K562 (cell line): Measurements from ENCODE around the gene MPST. TPM values are rescaled to one million over a fixed set of nuclear protein-coding genes. Genes with fewer than 3 reads are reported as not detected.

ENCODE experiments used
- ATAC-seq: fragments of 200-7000 bp; cut with Tn5 transposase; 3 replicates; pipeline ENCODE4 v1.9.1; 2020; ENCODE audit warnings: moderate library complexity
- BruUV-seq: library from RNA; stranded (reverse); fragments of 400-500 nt; replicated peaks from 2 replicates; lab custom pipeline; 2021; lab: Mats Ljungman, UMichigan
- CTCF ChIA-PET: fragments of 300-600 bp; formaldehyde crosslinking; extraction: SDS; loops from one replicate; lab custom pipeline; 2021; ENCODE audit warnings: low intra/inter-chr PET ratio; lab: Yijun Ruan, JAX
- POLR2A ChIA-PET: fragments of 300-600, 350-650 bp; sonication (Branson Sonifier 250); formaldehyde crosslinking; extraction: SDS; loops from one replicate; lab custom pipeline; 2021; ENCODE audit warnings: antibody characterized with exemption, inconsistent platforms; lab: Yijun Ruan, JAX
- DNase-seq, 4 experiments: peaks; one replicate each; pipeline versions ENCODE4 v3.0.0 to v3.0.0-alpha.2; 2011 to 2018; ENCODE audit warnings: low spot score in 3 of 4, mixed read lengths in 3 of 4; ENCODE audit errors: extremely low read depth in 1 of 4
- FAIRE-seq: peaks from 2 replicates; lab custom pipeline; 2011; peaks lifted over from hg19 to GRCh38; lab: Jason Lieb, UNC
- H2AFZ ChIP-seq: 2 replicates; pipeline ENCODE4 v1.6.0; 2011; ENCODE audit warnings: low read depth, low read length, control low read depth, inconsistent platforms
- H3K27ac ChIP-seq: fragments of 200-600 bp; 3 replicates; pipeline ENCODE4 v1.8.0; 2011; ENCODE audit warnings: low read depth, mild to moderate bottlenecking, control low read depth, inconsistent platforms, low read length, moderate library complexity, mixed read lengths; ENCODE audit errors: extremely low read depth
- H3K27me3 ChIP-seq, 2 experiments: fragments of 300-600 bp in 1 of 2; 2 replicates in 1 of 2; 3 replicates in 1 of 2; pipeline versions ENCODE4 v1.6.0 to v1.8.0; 2011; ENCODE audit warnings: inconsistent platforms in 2 of 2, low read length in 2 of 2, mild to moderate bottlenecking in 1 of 2, mixed read lengths in 1 of 2, moderate library complexity in 1 of 2; ENCODE audit not compliant: control insufficient read depth in 2 of 2, insufficient read depth in 2 of 2
- H3K36me3 ChIP-seq: fragments of 300-600 bp; 3 replicates; pipeline ENCODE4 v1.8.0; 2011; ENCODE audit warnings: mild to moderate bottlenecking, low read length, inconsistent platforms; ENCODE audit not compliant: control insufficient read depth, insufficient read depth
- H3K4me1 ChIP-seq, 2 experiments: fragments of 200-600 bp in 1 of 2; replicated peaks in 1 of 2; 2 replicates in 1 of 2; 3 replicates in 1 of 2; pipeline versions ENCODE4 v1.5.1 to v1.8.0; 2011; ENCODE audit warnings: inconsistent platforms in 2 of 2, low read length in 2 of 2, mild to moderate bottlenecking in 1 of 2, mixed read lengths in 1 of 2, moderate library complexity in 1 of 2; ENCODE audit not compliant: control insufficient read depth in 2 of 2, insufficient read depth in 2 of 2
- H3K4me2 ChIP-seq: 2 replicates; pipeline ENCODE4 v1.6.1; 2011; ENCODE audit warnings: low read length, control low read depth, inconsistent platforms, mixed read lengths; ENCODE audit not compliant: insufficient read depth
- H3K4me3 ChIP-seq: fragments of 200-600 bp; sonication (generic), shearing (Covaris generic); 2 replicates; pipeline ENCODE4 v1.5.1; 2016; ENCODE audit warnings: control low read depth, inconsistent platforms
- H3K79me2 ChIP-seq: fragments of 200-600 bp; 3 replicates; pipeline ENCODE4 v1.8.0; 2011; ENCODE audit warnings: low read length, inconsistent platforms; ENCODE audit not compliant: control insufficient read depth, insufficient read depth
- H3K9ac ChIP-seq, 2 experiments: 2 replicates each; pipeline versions ENCODE4 v1.6.0 to v1.6.1; 2011; ENCODE audit warnings: low read depth in 2 of 2, low read length in 2 of 2, control low read depth in 1 of 2, inconsistent platforms in 1 of 2, mild to moderate bottlenecking in 1 of 2, mixed read lengths in 1 of 2; ENCODE audit not compliant: insufficient read depth in 1 of 2
- H3K9me1 ChIP-seq: one replicate; pipeline ENCODE4 v1.6.0; 2011; ENCODE audit warnings: inconsistent platforms, mild to moderate bottlenecking, low read length, moderate library complexity; ENCODE audit not compliant: control insufficient read depth, insufficient read depth
- H3K9me3 ChIP-seq: replicated peaks from 2 replicates; pipeline ENCODE4 v1.5.1; 2011; ENCODE audit warnings: low read depth, low read length, inconsistent platforms; ENCODE audit not compliant: control insufficient read depth, insufficient read depth
- H4K20me1 ChIP-seq: replicated peaks from 2 replicates; pipeline ENCODE4 v1.6.1; 2011; ENCODE audit warnings: low read length, inconsistent platforms, mixed read lengths; ENCODE audit not compliant: control insufficient read depth, insufficient read depth
- GATAD2B ChIP-seq: fragments of 450-650 bp; IDR thresholded peaks from 2 replicates; pipeline ENCODE4 v1.6.1; 2017; ENCODE audit warnings: mild to moderate bottlenecking, borderline replicate concordance
- MLLT1 ChIP-seq, 2 experiments: fragments of 450-650 bp; IDR thresholded peaks; 2 replicates each; pipeline ENCODE4 v1.6.1; 2016
- TARDBP ChIP-seq: fragments of 450-650 bp; IDR thresholded peaks from 2 replicates; pipeline ENCODE4 v1.6.1; 2016
- TBP ChIP-seq: optimal IDR thresholded peaks from 2 replicates; pipeline ENCODE3; 2011; ENCODE audit warnings: low read depth, low read length, improper control_type of control experiment
- TRIM25 ChIP-seq: fragments of 450-650 bp; IDR thresholded peaks from 2 replicates; pipeline ENCODE4 v1.7.0; 2016; ENCODE audit warnings: borderline replicate concordance
- ZBTB9 ChIP-seq: fragments of 450-650 bp; formaldehyde crosslinking; IDR thresholded peaks from 2 replicates; pipeline ENCODE4 v1.4.0; 2020; ENCODE audit warnings: mild to moderate bottlenecking, moderate library complexity
- ZKSCAN3 ChIP-seq: fragments of 250-450 bp; sonication (Bioruptor Pico); IDR thresholded peaks from 2 replicates; pipeline ENCODE4 v1.4.0; 2020
- ZNF639 ChIP-seq, 2 experiments: fragments of 200-800 bp in 1 of 2; sonication (Bioruptor generic) in 1 of 2; sonication (generic) in 1 of 2; formaldehyde crosslinking in 1 of 2; IDR thresholded peaks in 1 of 2; conservative IDR thresholded peaks in 1 of 2; 2 replicates each; pipeline versions ENCODE4 v1.5.0 to v1.6.1; 2016 to 2020; ENCODE audit warnings: missing compliant biosample characterization in 1 of 2, missing genetic modification characterization in 1 of 2, missing genetic modification reagents in 1 of 2
- ZNF717 ChIP-seq: fragments of 250-450 bp; sonication (Bioruptor Pico); IDR thresholded peaks from 2 replicates; pipeline ENCODE4 v1.5.0; 2021
- WGBS: fragments of 100-300 bp; shearing (Covaris generic); methylation state at CpG from one replicate; pipeline ENCODE4 v1.1.6; 2016; ENCODE audit warnings: low coverage, mixed read lengths; ENCODE audit not compliant: insufficient coverage; ENCODE audit errors: missing lambda C conversion rate; 5-methylcytosine and 5-hydroxymethylcytosine counted together
- in situ Hi-C: fragments of 300-500 bp; cut with MboI; formaldehyde crosslinking; loops from 4 replicates; pipeline ENCODE4 v1.15.0; 2018; ENCODE audit warnings: inconsistent platforms, mixed read lengths
- intact Hi-C: fragments of 100-400 bp; cut with micrococcal nuclease; formaldehyde crosslinking; loops from 2 replicates; pipeline ENCODE4 v1.14.2; 2022
- polyA plus RNA-seq, 8 experiments: library from polyadenylated mRNA; depleted of rRNA in 4 of 8; stranded (reverse) in 5 of 8; unstranded in 3 of 8; fragments of >200 nt; fragmentation: Nextera tagmentation in 2 of 8; fragmentation: Illumina TruSeq in 1 of 8; extraction: Ambion mirVana in 2 of 8; extraction: Trizol in 1 of 8; gene quantifications; 2 replicates each; pipeline versions ENCODE4 v1.2.1 to v1.2.3, GENCODE V29; 2011 to 2014; ENCODE audit warnings: inconsistent platforms in 1 of 8, missing spikeins in 1 of 8
- total RNA-seq, 7 experiments: library from RNA; depleted of rRNA in 6 of 7; stranded (reverse); fragments of >200 nt in 6 of 7; fragmentation: Illumina TruSeq in 2 of 7; extraction: Trizol in 2 of 7; gene quantifications; 2 replicates each; pipeline versions ENCODE4 v1.2.1 to v1.2.3, GENCODE V29; 2011 to 2021; ENCODE audit warnings: low replicate concordance in 1 of 7

The MPST gene
- total and polyA plus RNA-seq, 9 of the 15 experiments (the other 6 are each of a cell fraction or from before 2014, with no cell fraction given) = 0.65 to 104 (median 24.3) TPM

- Histone ChIP-seq H3K9me3 (no peaks in the 10 kb centered on the region), H3K9me1 (no peaks in the 10 kb centered on the region), H2AFZ (no peak overlapping the region), H3K9ac (no peak overlapping the region), H3K36me3 (no peaks in the 10 kb centered on the region), H3K27ac (no peak overlapping the region), H3K4me3 (no peak overlapping the region), H3K79me2 (no peaks in the 10 kb centered on the region), H4K20me1 (no peaks in the 10 kb centered on the region), H3K4me2 (no peak overlapping the region), H3K27me3 (peaks cover 0 to 3% of the 10 kb centered on the region in 2 experiments; a peak in 1 of 5 replicates), H3K4me1 (peaks cover 0 to 15% of the 10 kb centered on the region in 2 experiments; a peak in 2 of 5 replicates)
- no TSS peak for BruUV-seq
- no peak for DNase-seq
- ATAC-seq = no peak
- intact Hi-C loops (loop anchor here (10.0 kb wide), 2 partner anchors 172 to 262 kb away; no protein-coding TSS in a partner anchor), in situ Hi-C loops (no loop called here)
- WGBS = 13% methylated on average over 7 of the region's 7 CpGs
- no peak for FAIRE-seq
- POLR2A ChIA-PET = no interaction called here
- TF ChIP-seq TARDBP (no peak), TBP (peak; percentile 18)
- CTCF ChIA-PET = no interaction called here
These were observed 27.5 kb downstream of the MPST start for GRCh38 chr22:37047006-37047405.

- no TSS peak for BruUV-seq
- Histone ChIP-seq H3K27ac (no peak overlapping the region), H2AFZ (no peak overlapping the region), H3K36me3 (no peaks in the 10 kb centered on the region), H3K27me3 (peaks cover 0 to 8% of the 10 kb centered on the region in 2 experiments; a peak in 2 of 5 replicates), H3K9me1 (no peaks in the 10 kb centered on the region), H3K79me2 (no peaks in the 10 kb centered on the region), H3K9me3 (no peaks in the 10 kb centered on the region), H3K4me2 (no peak overlapping the region), H3K4me3 (no peak overlapping the region), H4K20me1 (no peaks in the 10 kb centered on the region), H3K4me1 (peaks cover 0 to 21% of the 10 kb centered on the region in 2 experiments; a peak in 2 of 5 replicates), H3K9ac (no peak overlapping the region)
- 14% methylated on average over 3 of the region's 6 CpGs for WGBS
- intact Hi-C loops = loop anchor here (10.0 kb wide), 2 partner anchors 173 to 263 kb away; no protein-coding TSS in a partner anchor
- ATAC-seq (no peak), FAIRE-seq (no peak), DNase-seq (no peak)
- ChIA-PET POLR2A (no interaction called here), CTCF (no interaction called here)
- in situ Hi-C loops = no loop called here
- TF ChIP-seq ZBTB9 (CRISPR knock-in tag) (no peak), ZNF639 (CRISPR knock-in tag; conservative IDR thresholded peaks at IDR 0.05 in 1 of 2, IDR thresholded peaks at IDR 0.05 in 1 of 2) (no peak), GATAD2B (no peak), ZNF717 (CRISPR knock-in tag) (no peak), MLLT1 (IDR thresholded peaks at IDR 0.05) (no peak), TRIM25 (no peak), ZKSCAN3 (CRISPR knock-in tag) (no peak)
These were observed 28.6 kb downstream of the MPST start for GRCh38 chr22:37048133-37048532.
